ENCODE measurements around the gene ROR1.

GRCh38 chr1:64150729-64151230, 377.0 kb downstream of the ROR1 start:
- TF ChIP-seq POLR2A (IDR thresholded peaks at IDR 0.05; ENCODE audit: low read length) (no peak), GATA1 (IDR thresholded peaks at IDR 0.05; ENCODE audit: low read depth, low read length) (no peak)
